Activated CD8-positive, alpha-beta memory T cell treated with anti-CD3 and anti-CD28 coated beads for 4 hours (primary cell): ENCODE data around the gene ARF5.

Source experiments
- DNase-seq, 2 donors: peaks; one replicate each; pipeline ENCODE4 v3.0.0-alpha.2; 2020; ENCODE audit warnings: low read depth in 2 of 2

ARF5 gene

GRCh38 chr7:127588697-127589482 is 679 bp downstream of the ARF5 start:
- no peak for DNase-seq

- DNase-seq: no peak
These were observed 1.7 kb downstream of the ARF5 start for GRCh38 chr7:127589896-127590295.

- DNase-seq: no peak
These were observed 3.0 kb downstream of the ARF5 start for GRCh38 chr7:127591189-127591588.

- no peak for DNase-seq
These were observed 3.4 kb downstream of the ARF5 start for GRCh38 chr7:127591591-127591990.

- DNase-seq: no peak
These were observed 4.3 kb downstream of the ARF5 start for GRCh38 chr7:127592550-127592949.

GRCh38 chr7:127594490-127594889 is 6.3 kb downstream of the ARF5 start:
- no peak for DNase-seq

GRCh38 chr7:127595737-127596136 is 7.5 kb downstream of the ARF5 start:
- no peak for DNase-seq

- DNase-seq: no peak
These were observed 10.1 kb downstream of the ARF5 start for GRCh38 chr7:127598318-127598717.

GRCh38 chr7:127600885-127601284 is 12.7 kb downstream of the ARF5 start:
- DNase-seq: no peak

- DNase-seq: no peak
These were observed 20.2 kb downstream of the ARF5 start for GRCh38 chr7:127608446-127608845.

GRCh38 chr7:127609297-127609696 is 21.1 kb downstream of the ARF5 start:
- DNase-seq: no peak

- no peak for DNase-seq
These were observed 24.1 kb downstream of the ARF5 start for GRCh38 chr7:127612263-127612662.

GRCh38 chr7:127616724-127617123 is 28.5 kb downstream of the ARF5 start:
- DNase-seq: no peak

- no peak for DNase-seq
These were observed 29.8 kb downstream of the ARF5 start, which contains the start of gene PAX4 for GRCh38 chr7:127618042-127618441. Gene PAX4, minus strand, starts transcription at chr7:127618142. Its CDS starts 2,214 bp downstream, at chr7:127615928.

GRCh38 chr7:127618775-127619174 is 30.6 kb downstream of the ARF5 start:
- DNase-seq: no peak

GRCh38 chr7:127619681-127620405 is 31.6 kb downstream of the ARF5 start:
- DNase-seq: no peak

GRCh38 chr7:127620406-127621233 is 32.4 kb downstream of the ARF5 start:
- DNase-seq: no peak

GRCh38 chr7:127625331-127625730 is 37.1 kb downstream of the ARF5 start:
- no peak for DNase-seq

GRCh38 chr7:127628445-127628844 is 40.2 kb downstream of the ARF5 start:
- no peak for DNase-seq

GRCh38 chr7:127629268-127629854 is 41.1 kb downstream of the ARF5 start:
- peak in 1 of 2 donors; percentile 6 for DNase-seq

GRCh38 chr7:127632276-127632910 is 44.2 kb downstream of the ARF5 start:
- DNase-seq: no peak
